ENCODE measurements around the gene CDC37L1. TPM values are rescaled to one million over a fixed set of nuclear protein-coding genes. Genes with fewer than 3 reads are reported as not detected.

The CDC37L1 gene
- total and polyA plus RNA-seq, 2 donors (not counting 1 experiment from before 2014, with no cell fraction given), result 15.2 to 16.7 TPM

- Histone ChIP-seq H2AFZ (ENCODE audit: low read length) (no peak overlapping the region), H4K20me1 (ENCODE audit: control insufficient read depth, extremely low read depth, insufficient read depth, low read length) (no peaks in the 10 kb centered on the region), H3K4me2 (ENCODE audit: extremely low read depth, insufficient read depth, low read length) (no peak overlapping the region), H3K4me1 (ENCODE audit: control insufficient read depth, extremely low read depth, insufficient read depth, low read length) (peaks cover 4% of the 10 kb centered on the region), H3K27ac (ENCODE audit: insufficient read depth, low read length) (no peak overlapping the region), H3K36me3 (ENCODE audit: control insufficient read depth, insufficient read depth, low read length) (peaks cover 2% of the 10 kb centered on the region), H3K9ac (ENCODE audit: insufficient read depth, low read length) (no peak overlapping the region), H3K79me2 (ENCODE audit: control insufficient read depth, insufficient read depth, low read length) (peaks cover 2% of the 10 kb centered on the region), H3K9me3 (ENCODE audit: control insufficient read depth, insufficient read depth, low read depth, low read length) (no peaks in the 10 kb centered on the region), H3K4me3 (replicated peaks in 1 of 4; ENCODE audit: control extremely low read depth in 1 of 4, insufficient read depth in 1 of 4, low read depth in 3 of 4, low read length in 4 of 4) (no peak overlapping the region), H3K27me3 (ENCODE audit: control insufficient read depth, insufficient read depth, low read length) (no peaks in the 10 kb centered on the region)
- TF ChIP-seq CTCF (conservative IDR thresholded peaks at IDR 0.05 in 1 of 2, IDR thresholded peaks at IDR 0.05 in 1 of 2; ENCODE audit: low read depth in 1 of 2, low read length in 2 of 2) (no peak), EZH2 (IDR thresholded peaks at IDR 0.05; ENCODE audit: low read length, missing control alignments) (no peak)
- DNase-seq (ENCODE audit: low read depth in 2 of 2), result peak in 1 of 2 donors; percentile 42
These were observed 10.3 kb downstream of the CDC37L1 start for GRCh38 chr9:4689687-4690104.

GRCh38 chr9:4690144-4690543, 10.8 kb downstream of the CDC37L1 start:
- Histone ChIP-seq H3K9ac (ENCODE audit: insufficient read depth, low read length) (no peak overlapping the region), H3K27me3 (ENCODE audit: control insufficient read depth, insufficient read depth, low read length) (no peaks in the 10 kb centered on the region), H3K4me2 (ENCODE audit: extremely low read depth, insufficient read depth, low read length) (no peak overlapping the region), H3K27ac (ENCODE audit: insufficient read depth, low read length) (no peak overlapping the region), H3K79me2 (ENCODE audit: control insufficient read depth, insufficient read depth, low read length) (no peaks in the 10 kb centered on the region), H3K9me3 (ENCODE audit: control insufficient read depth, insufficient read depth, low read depth, low read length) (no peaks in the 10 kb centered on the region), H3K4me3 (replicated peaks in 1 of 4; ENCODE audit: control extremely low read depth in 1 of 4, insufficient read depth in 1 of 4, low read depth in 3 of 4, low read length in 4 of 4) (no peak overlapping the region), H3K4me1 (ENCODE audit: control insufficient read depth, extremely low read depth, insufficient read depth, low read length) (peaks cover 4% of the 10 kb centered on the region), H2AFZ (ENCODE audit: low read length) (no peak overlapping the region), H4K20me1 (ENCODE audit: control insufficient read depth, extremely low read depth, insufficient read depth, low read length) (no peaks in the 10 kb centered on the region), H3K36me3 (ENCODE audit: control insufficient read depth, insufficient read depth, low read length) (peaks cover 2% of the 10 kb centered on the region)
- TF ChIP-seq CTCF (conservative IDR thresholded peaks at IDR 0.05 in 1 of 2, IDR thresholded peaks at IDR 0.05 in 1 of 2; ENCODE audit: low read depth in 1 of 2, low read length in 2 of 2) (no peak), EZH2 (IDR thresholded peaks at IDR 0.05; ENCODE audit: low read length, missing control alignments) (no peak)
- DNase-seq (ENCODE audit: low read depth in 2 of 2), result no peak

GRCh38 chr9:4691795-4692194, 12.4 kb downstream of the CDC37L1 start:
- Histone ChIP-seq H2AFZ (ENCODE audit: low read length) (no peak overlapping the region), H3K4me1 (ENCODE audit: control insufficient read depth, extremely low read depth, insufficient read depth, low read length) (no peaks in the 10 kb centered on the region), H3K79me2 (ENCODE audit: control insufficient read depth, insufficient read depth, low read length) (no peaks in the 10 kb centered on the region), H3K9ac (ENCODE audit: insufficient read depth, low read length) (no peak overlapping the region), H3K27ac (ENCODE audit: insufficient read depth, low read length) (no peak overlapping the region), H3K36me3 (ENCODE audit: control insufficient read depth, insufficient read depth, low read length) (no peaks in the 10 kb centered on the region), H3K27me3 (ENCODE audit: control insufficient read depth, insufficient read depth, low read length) (no peaks in the 10 kb centered on the region), H4K20me1 (ENCODE audit: control insufficient read depth, extremely low read depth, insufficient read depth, low read length) (no peaks in the 10 kb centered on the region), H3K4me3 (replicated peaks in 1 of 4; ENCODE audit: control extremely low read depth in 1 of 4, insufficient read depth in 1 of 4, low read depth in 3 of 4, low read length in 4 of 4) (no peak overlapping the region), H3K9me3 (ENCODE audit: control insufficient read depth, insufficient read depth, low read depth, low read length) (no peaks in the 10 kb centered on the region), H3K4me2 (ENCODE audit: extremely low read depth, insufficient read depth, low read length) (no peak overlapping the region)
- peak in 1 of 2 donors; percentile 59 for DNase-seq (ENCODE audit: low read depth in 2 of 2)
- no peak for TF ChIP-seq CTCF (conservative IDR thresholded peaks at IDR 0.05 in 1 of 2, IDR thresholded peaks at IDR 0.05 in 1 of 2; ENCODE audit: low read depth in 1 of 2, low read length in 2 of 2)
- TF ChIP-seq EZH2 (IDR thresholded peaks at IDR 0.05; ENCODE audit: low read length, missing control alignments), result no peak
